Motor neuron (in vitro differentiated cells): ENCODE data around the gene GTPBP10. TPM values are rescaled to one million over a fixed set of nuclear protein-coding genes. Genes with fewer than 3 reads are reported as not detected.
"Not testable (repeated sequence)": the region's sequence is repeated elsewhere in the genome, so short reads cannot be mapped to it uniquely, and the experiment has no call there.

ENCODE experiments used
- ATAC-seq, 8 experiments: fragments of 200-7000 bp; cut with Tn5 transposase; replicated peaks in 6 of 8; 2 replicates each; pipeline ENCODE4 v1.8.0; 2021; ENCODE audit warnings: mild to moderate bottlenecking in 8 of 8, moderate library complexity in 8 of 8
- H3K27ac ChIP-seq, 2 donors: fragments of 250-450 bp; sonication (Bioruptor Pico); 2 replicates each; pipeline ENCODE4 v1.9.0; 2021; ENCODE audit warnings: antibody characterized with exemption in 2 of 2, mild to moderate bottlenecking in 2 of 2, moderate library complexity in 1 of 2
- H3K4me1 ChIP-seq, 2 donors: fragments of 250-450 bp; sonication (Bioruptor Pico); replicated peaks in 1 of 2; 2 replicates each; pipeline ENCODE4 v1.6.1; 2021; ENCODE audit warnings: antibody characterized with exemption in 2 of 2, mild to moderate bottlenecking in 2 of 2, moderate library complexity in 1 of 2
- H3K4me3 ChIP-seq, 5 donors: fragments of 250-450 bp; sonication (Bioruptor Pico); 2 replicates each; pipeline ENCODE4 v1.9.0; 2021; ENCODE audit warnings: antibody characterized with exemption in 5 of 5, mild to moderate bottlenecking in 5 of 5, moderate library complexity in 4 of 5
- WGBS, 10 experiments: fragments of 450-650 bp; shearing (Covaris generic); methylation state at CpG; one replicate each; pipeline ENCODE4 v1.0.0; 2022; 5-methylcytosine and 5-hydroxymethylcytosine counted together
- in situ Hi-C, 9 experiments: fragments of 400-800 bp; cut with MboI; loops; one replicate each; pipeline ENCODE4 v1.15.0; 2021; ENCODE audit warnings: low sequenced_read_pairs in 9 of 9, low pct_unique_long_range_greater_than_20kb in 2 of 9; ENCODE audit not compliant: unreplicated experiment in 9 of 9
- total RNA-seq, 8 experiments: library from RNA; unstranded; fragments of 300-600 nt; gene quantifications; 2 replicates each; pipeline versions ENCODE4 v1.2.3 to v1.2.4, GENCODE V29; 2022

Gene GTPBP10
- total RNA-seq, 8 experiments from 2014 or later: 10.7 to 24.8 (median 18.3) TPM

GRCh38 chr7:90334193-90334843 is 12.2 kb upstream of the GTPBP10 start:
- Histone ChIP-seq H3K4me3 (no peak overlapping the region), H3K4me1 (no peaks in the 10 kb centered on the region), H3K27ac (no peak overlapping the region)
- no peak for ATAC-seq
- WGBS, 10 experiments: 60 to 100% (median 100%) methylated on average over 1 of the region's 48 CpGs; no CpG with 5 or more reads in 5 of the 10 experiments
- in situ Hi-C loops: no loop called here

DNA sequence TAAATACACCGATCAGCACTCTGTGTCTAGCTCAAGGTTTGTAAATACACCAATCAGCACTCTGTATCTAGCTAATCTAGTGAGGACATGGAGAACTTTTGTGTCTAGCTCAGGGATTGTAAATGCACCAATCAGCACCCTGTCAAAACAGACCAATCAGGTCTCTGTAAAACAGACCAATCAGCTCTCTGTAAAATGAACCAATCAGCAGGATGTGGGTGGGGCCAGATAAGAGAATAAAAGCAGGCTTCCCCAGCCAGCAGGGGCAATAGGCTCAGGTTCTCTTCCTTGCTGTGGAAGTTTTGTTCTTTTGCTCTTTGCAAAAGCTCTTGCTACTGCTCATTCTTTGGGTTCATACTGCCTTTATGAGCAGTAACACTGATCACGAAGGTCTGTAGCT is 11.6 kb upstream of the GTPBP10 start:
- H3K27ac ChIP-seq, in situ Hi-C loops, H3K4me3 ChIP-seq, H3K4me1 ChIP-seq, ATAC-seq: not testable (repeated sequence)
- WGBS, 10 experiments: 20 to 100% (median 67%) methylated on average over 1 of the region's 2 CpGs; no CpG with 5 or more reads in 6 of the 10 experiments

GRCh38 chr7:90337106-90337505 is 9.4 kb upstream of the GTPBP10 start:
- H3K27ac ChIP-seq: no peak overlapping the region
- no peak overlapping the region for H3K4me3 ChIP-seq
- no peaks in the 10 kb centered on the region for H3K4me1 ChIP-seq
- in situ Hi-C loops: no loop called here
- no peak for ATAC-seq

DNA sequence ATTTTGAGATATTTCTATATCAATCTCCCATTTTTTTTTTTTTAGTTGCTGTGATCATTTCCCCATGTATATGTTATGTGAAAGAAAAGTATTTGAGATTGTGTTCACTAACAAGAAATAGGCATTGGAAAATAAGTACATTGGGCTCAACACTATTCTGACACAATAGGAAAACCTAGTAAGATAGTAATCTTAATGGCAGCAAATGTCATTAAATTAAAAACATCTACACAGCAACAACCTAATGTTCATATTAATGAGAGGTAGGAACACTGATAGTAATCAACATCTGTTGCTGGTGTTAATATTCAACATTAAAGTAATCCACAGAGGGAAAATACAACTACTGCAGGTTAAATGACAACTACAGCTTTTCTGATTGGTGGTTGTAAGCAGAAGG is 1.5 kb upstream of the GTPBP10 start:
- no peak overlapping the region for H3K27ac ChIP-seq
- ATAC-seq: no peak
- H3K4me3 ChIP-seq: peak overlapping the region in 2 of 5 donors; percentile 73 to 92
- H3K4me1 ChIP-seq: peaks cover 5 to 11% of the 10 kb centered on the region in 2 donors
- in situ Hi-C loops: no loop called here

DNA sequence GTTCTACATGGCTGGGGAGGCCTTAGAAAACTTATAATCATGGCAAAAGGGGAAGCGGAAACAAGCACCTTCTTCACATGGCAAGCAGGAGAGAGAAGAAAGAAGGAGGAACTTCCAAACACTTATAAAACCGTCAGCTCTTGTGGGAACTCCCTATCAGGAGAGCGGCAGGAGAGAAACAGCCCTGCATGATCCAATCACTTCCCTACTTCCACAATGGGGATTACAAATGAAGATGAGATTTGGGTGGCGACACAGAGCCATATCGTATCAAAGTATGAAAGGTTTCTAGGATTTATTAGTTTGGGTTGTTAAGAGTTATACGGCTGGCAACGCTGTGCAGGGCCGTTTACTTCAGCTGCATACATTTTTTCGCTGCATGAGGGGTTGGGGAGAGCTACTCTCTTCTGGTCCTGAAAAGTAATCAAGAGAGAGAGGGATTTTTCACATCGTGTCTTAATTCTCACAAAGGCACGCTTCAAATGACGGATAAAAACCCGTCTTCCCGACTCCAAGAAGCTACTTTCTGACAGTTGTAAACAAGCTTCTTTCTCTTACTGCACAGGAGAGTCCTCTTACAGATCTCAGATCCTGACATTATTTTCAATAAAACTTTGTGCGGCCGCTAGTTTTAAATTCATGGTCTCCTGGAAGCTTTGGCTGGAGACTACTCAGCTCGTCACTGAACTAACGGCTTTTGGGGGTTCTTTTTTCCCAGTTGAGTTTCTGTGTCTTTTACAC is 751 bp upstream of the GTPBP10 start:
- in situ Hi-C loops: no loop called here
- peaks cover 5 to 11% of the 10 kb centered on the region in 2 donors for H3K4me1 ChIP-seq
- ATAC-seq: peak; percentile 20 to 49 (median 31)
- 2 to 50% (median 17%) methylated on average over 3 to 16 of the region's 18 CpGs for WGBS, 10 experiments
- peak overlapping the region; percentile 4 to 48 for H3K27ac ChIP-seq
- peak overlapping the region; percentile 60 to 92 (median 75) for H3K4me3 ChIP-seq

DNA sequence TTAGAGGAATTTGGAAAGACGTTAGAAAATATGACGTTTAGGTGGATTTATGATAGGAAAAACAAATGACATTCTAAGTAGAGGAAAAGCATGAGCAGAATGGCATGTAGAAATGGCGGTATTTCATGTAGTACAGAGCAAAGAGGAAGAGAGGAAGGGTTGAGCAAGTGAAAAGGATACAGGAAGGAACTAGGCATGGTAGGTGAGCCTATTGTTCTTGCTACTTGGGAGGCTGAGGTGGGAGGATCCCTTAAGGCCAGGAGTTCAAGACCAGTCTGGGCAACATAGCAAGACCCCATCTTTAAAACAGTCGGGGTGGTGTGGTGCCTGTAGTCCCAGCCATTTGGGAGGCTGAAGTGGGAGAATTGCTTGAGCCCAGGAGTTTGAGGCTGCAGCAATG is 1.2 kb downstream of the GTPBP10 start:
- 62 to 91% (median 81%) methylated on average over 1 to 4 of the region's 4 CpGs for WGBS, 10 experiments
- no peak for ATAC-seq
- Histone ChIP-seq H3K4me1 (peaks cover 5 to 11% of the 10 kb centered on the region in 2 donors), H3K27ac (no peak overlapping the region), H3K4me3 (peak overlapping the region in 2 of 5 donors; percentile 60 to 73)
- in situ Hi-C loops: no loop called here

DNA sequence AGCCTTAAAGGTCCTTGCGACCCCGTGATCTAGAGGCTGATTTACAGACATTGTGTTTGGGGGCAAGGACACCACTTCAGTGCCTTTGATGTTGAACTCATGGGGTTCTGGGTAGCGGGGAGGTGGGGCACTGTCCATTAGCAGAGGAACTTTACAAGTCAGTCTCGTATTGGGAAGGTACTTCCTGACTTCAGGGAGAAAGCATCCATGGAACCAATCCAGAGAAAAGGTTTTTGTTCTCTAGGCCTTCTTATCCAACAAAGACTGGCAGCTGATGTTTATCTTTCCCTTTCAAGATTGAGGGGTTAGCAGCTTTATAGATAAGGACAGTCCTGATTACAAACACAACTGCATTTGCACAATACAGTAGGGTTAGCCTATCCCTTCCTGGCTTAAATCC is 2.8 kb downstream of the GTPBP10 start:
- H3K27ac ChIP-seq: no peak overlapping the region
- no peak for ATAC-seq
- H3K4me1 ChIP-seq: peaks cover 5 to 11% of the 10 kb centered on the region in 2 donors
- 60 to 100% (median 90%) methylated on average over 1 to 3 of the region's 4 CpGs; no CpG with 5 or more reads in 4 of the 10 experiments for whole genome bisulfite sequencing, 10 experiments
- in situ Hi-C loops: no loop called here
- H3K4me3 ChIP-seq: no peak overlapping the region

- H3K4me3 ChIP-seq, in situ Hi-C loops, H3K4me1 ChIP-seq, H3K27ac ChIP-seq, ATAC-seq: not testable (repeated sequence)
- WGBS, 10 experiments: 83 to 100% (median 100%) methylated on average over 1 of the region's 3 CpGs; no CpG with 5 or more reads in 5 of the 10 experiments
These were observed 3.5 kb downstream of the GTPBP10 start for GRCh38 chr7:90350032-90350431.

DNA sequence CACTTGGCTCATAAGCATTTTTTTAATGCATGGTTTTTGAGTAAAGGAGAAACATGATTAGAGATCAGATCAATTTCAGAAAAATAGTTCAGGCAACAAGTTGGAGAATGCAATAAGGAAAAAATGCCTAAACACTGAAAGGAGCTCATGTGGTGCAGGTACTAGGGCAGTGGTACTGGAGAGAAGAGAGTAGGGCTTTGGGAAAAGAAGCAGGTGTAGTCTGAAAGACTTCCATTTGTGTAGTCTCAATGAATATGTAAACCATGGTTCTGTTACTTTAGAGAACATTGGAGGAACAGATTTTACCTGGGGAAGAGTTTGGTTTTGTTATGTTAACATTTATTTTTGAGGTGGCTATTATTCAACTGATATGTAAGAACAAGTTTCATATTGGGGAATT is 5.5 kb downstream of the GTPBP10 start:
- in situ Hi-C loops: no loop called here
- H3K4me1 ChIP-seq: peaks cover 0 to 5% of the 10 kb centered on the region in 2 donors

DNA sequence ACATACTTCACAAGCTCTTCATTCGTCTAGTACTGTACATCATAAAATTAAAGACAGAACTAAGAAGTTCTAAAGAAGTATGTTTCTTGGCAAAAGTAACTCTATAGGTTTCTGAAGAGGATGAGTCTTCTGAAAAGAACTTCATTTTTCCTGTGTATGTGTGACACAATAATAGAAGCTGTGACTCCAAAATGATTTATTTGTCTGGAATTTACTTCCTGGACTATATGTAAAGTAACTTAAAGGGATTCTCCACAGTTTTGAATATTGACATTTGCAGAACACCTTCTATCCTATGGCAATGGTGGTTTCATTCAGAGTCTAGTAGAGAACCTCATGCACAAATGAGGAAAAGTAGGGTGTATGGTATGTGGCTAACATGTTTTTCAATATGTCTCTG is 36.9 kb downstream of the GTPBP10 start:
- no peak overlapping the region for H3K27ac ChIP-seq
- in situ Hi-C loops: no loop called here
- no peak for ATAC-seq
- 0 to 100% (median 87%) methylated on average over 1 of the region's 1 CpG; no CpG with 5 or more reads in 2 of the 10 experiments for WGBS, 10 experiments
- no peak overlapping the region for H3K4me3 ChIP-seq
- no peaks in the 10 kb centered on the region for H3K4me1 ChIP-seq

More for the DNA sequence above, 5.5 kb downstream of the GTPBP10 start:
- no peak for ATAC-seq
- no peak overlapping the region for H3K4me3 ChIP-seq
- no peak overlapping the region for H3K27ac ChIP-seq

DNA sequence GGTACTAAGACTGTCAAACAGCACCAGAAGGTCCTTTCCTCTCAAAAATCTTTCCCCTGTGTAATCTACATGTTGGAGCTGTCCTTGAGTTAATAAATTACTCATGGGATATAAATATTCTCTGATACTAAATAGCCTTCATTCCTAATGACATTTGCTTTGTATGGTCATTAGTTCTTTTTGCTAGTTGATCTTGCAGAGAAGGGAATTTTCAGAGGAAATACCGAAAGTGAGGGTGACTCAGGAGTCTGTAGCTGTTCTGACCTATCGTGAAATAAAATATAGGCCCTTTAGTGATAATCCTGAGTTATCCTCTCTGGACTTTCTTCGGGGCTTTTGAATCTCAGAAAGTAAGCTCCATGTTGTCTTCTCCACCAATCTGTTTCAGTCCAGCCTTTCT is 37.3 kb downstream of the GTPBP10 start:
- H3K27ac ChIP-seq: no peak overlapping the region
- ATAC-seq: no peak
- no peaks in the 10 kb centered on the region for H3K4me1 ChIP-seq
- in situ Hi-C loops: no loop called here
- no peak overlapping the region for H3K4me3 ChIP-seq
- WGBS, 10 experiments: 13 to 100% (median 100%) methylated on average over 1 to 3 of the region's 3 CpGs; no CpG with 5 or more reads in 1 of the 10 experiments

DNA sequence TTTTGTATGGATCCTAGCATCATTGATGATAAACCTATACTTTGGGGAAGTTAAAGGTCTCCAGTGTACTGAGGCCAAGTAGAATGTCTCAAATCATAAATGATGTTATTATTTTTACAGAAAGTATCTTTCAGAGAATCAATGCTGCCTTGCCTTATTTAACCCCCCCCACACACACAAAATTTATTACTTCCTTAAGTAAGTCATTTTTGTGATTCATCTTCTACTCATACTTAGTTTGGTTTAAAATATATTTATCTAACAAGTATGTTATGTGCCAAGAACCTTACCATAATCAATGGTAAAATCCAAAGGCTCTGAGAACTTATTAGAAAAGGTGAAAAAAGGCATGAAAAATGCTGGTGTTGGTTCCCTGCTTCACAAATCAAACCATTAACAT is 37.9 kb downstream of the GTPBP10 start:
- no peak overlapping the region for H3K27ac ChIP-seq
- H3K4me3 ChIP-seq: no peak overlapping the region
- no peak for ATAC-seq
- no peaks in the 10 kb centered on the region for H3K4me1 ChIP-seq
- in situ Hi-C loops: no loop called here

- in situ Hi-C loops: no loop called here
- WGBS, 10 experiments: 82 to 100% (median 95%) methylated on average over 1 to 2 of the region's 2 CpGs; no CpG with 5 or more reads in 2 of the 10 experiments
- Histone ChIP-seq H3K4me3 (no peak overlapping the region), H3K27ac (no peak overlapping the region), H3K4me1 (no peaks in the 10 kb centered on the region)
- no peak for ATAC-seq
These were observed 41.1 kb downstream of the GTPBP10 start for GRCh38 chr7:90387470-90388240.
